GM19324 (cell line): ENCODE measurements around the gene RNF130.

ENCODE experiments used
- ATAC-seq: cut with Tn5 transposase; IDR thresholded peaks from one replicate; pipeline ENCODE4 v1.9.1; 2021; ENCODE audit warnings: mild to moderate bottlenecking, moderate library complexity; ENCODE audit not compliant: unreplicated experiment, low FRiP score

The RNF130 gene

GRCh38 chr5:179927824-179928223 lies 143.7 kb downstream of the RNF130 start:
- no peak for ATAC-seq

DNA sequence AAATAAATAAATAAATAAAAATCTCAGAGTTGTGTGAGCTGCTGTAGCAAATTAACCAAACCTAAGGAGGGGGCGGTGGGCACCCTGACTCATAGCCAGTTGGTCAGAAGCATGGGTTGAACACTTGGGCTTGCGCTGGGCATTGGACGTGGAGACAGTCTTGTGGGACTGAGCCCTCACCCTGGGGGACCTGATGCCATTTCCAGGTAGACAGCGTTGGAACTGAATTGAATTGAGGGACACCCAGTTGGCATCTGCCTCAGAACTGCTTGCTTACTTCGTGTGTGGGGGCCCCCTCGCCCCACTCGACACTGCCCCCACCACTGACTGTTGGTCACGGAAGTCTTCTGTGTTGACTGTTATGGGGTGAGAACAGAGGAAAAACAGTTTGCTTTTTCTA lies 144.9 kb downstream of the RNF130 start:
- ATAC-seq: no peak

DNA sequence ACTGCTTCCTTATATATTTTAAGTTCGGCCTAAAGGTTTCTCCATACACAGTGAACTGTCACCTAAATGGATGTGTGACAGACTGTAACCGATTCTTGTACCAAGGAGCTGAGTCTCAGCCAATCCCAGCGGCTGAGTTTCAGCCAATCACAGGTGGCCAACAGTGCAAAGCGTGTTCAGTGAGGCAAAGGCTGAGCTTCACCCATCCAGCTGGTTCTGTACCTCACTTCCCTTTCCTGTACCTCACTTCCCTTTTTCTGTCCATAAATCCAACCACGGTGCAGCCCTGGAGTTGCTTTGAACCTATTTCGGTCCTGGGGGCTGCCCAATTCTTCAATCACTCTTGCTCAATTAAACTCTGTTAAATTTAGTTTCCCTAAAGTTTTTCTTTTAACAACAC lies 148.1 kb downstream of the RNF130 start:
- ATAC-seq: no peak

DNA sequence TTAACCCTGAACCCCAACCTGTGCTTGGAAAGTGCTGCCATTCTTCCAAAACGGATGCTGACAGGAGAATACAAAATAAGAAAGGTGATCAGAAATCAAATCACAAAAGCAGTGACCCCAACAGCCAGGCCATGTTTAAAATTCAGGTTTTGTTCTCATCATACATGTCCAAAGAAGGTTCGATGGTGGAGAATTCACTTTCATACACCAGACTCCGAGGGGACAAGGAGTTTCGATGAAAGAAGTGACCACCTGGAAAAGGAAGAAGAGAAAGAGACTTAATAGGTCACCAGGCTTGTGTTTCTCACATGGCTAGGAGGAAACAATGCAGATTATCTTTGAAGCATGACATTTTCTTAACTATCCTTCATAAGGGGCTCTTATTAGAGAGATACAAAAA lies 151.4 kb downstream of the RNF130 start:
- ATAC-seq: no peak

DNA sequence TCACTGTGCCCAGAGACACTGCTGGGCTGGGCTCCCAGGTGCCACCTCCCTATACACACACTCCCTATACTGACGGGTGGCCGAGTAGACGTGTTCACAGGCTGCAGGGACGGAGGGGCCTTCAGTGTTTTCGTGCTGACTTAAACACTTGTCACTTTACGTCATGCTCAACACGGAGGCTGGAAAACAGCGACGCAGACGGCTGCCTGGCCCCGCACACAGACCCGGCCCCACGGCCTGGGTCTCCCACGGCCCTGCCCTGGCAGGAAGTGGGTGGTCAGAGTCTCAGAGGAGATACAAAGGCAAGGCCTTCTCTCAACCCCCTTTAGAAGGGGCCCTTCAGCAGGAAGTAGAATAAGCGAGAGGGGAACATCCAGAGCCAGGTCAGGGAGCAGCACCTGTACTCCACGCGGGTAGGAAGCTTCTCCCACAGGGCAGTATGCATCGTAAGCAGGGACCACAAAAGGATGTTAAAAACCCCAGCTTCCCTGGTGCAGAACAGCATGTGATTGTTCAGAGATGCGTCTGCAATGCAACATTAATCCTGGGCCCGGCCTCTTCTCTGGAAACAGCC lies 152.0 kb downstream of the RNF130 start:
- ATAC-seq: no peak

DNA sequence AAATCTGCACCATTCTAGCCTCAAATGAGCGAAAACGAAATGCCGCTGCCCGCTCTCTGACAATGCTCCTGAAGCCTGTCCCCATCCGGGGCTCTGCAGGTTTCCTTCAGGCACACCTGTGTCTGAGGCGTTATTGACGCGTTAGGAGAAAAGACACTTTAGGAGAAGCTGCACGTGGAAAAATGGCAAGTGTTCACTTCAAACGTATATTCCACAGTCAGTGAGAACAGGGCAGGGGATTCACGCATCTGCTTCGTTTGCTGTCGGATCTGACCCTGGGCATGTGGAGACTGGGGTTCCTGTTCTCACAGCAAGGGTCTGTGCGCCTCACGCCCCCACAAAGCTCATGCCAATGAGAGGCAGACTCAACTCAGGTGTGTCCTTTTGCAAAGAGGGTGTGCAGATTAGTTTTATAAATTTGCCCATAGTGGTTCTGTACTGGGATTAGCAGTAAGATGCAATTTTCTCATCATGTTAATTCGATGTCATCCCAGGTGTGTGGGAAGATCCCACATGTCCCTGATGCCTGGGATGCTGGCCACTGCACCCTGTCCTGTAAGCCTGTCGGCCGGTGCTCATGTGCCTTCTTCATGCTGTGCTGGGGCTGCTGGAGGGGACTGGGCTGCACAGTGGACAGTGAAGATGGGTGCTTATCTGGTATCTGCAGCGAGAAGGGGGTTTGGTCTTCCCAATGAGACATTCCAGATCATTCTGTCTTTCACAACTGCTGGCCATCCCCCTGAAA lies 152.6 kb downstream of the RNF130 start:
- ATAC-seq: no peak

DNA sequence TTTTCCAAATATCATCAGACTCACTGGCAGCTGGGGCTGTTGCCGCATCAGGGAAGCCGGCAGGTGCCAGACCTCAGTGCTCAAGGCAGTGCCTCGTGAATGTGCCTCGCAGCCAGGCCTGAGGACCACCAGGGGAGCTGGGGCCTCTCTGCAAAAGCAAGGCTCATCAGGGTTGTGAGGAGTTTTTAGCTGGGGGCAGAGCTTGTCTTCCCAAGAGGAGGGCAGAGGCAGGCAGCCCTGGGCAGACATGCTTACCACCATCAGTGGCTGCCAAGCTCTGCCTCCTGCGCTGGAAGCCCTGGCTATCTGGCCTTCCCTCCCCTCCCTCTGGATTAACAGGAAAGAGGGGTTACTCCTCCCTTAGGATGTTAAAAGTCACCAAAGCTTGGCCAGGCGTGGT lies 155.0 kb downstream of the RNF130 start:
- no peak for ATAC-seq

DNA sequence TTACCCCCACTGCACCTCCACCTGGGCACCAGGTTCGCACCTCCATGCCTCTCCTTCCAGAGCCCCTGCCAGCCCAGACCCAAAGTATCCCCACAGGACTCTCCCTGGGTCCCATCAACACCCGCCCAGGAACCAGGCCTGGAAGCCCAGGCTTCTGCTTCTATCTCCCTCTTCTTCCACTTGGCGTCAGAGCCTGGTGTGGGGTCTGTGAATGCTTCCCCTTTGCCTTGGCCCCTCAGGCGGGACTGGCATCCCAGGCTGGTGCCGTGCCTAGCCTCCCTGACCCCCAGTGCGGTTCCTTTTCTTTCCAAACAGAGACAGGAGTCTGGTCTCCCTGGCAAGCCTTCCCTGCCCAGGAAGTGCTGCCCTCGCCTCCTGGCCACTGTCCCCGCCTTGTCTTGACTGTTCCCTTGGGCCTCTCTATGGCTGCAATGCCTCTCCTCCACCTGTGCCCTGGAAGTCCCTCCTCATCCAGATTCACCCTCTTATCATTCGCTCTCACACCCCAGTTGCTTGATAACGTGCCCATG lies 156.1 kb downstream of the RNF130 start:
- ATAC-seq: no peak

GRCh38 chr5:179914032-179914755 lies 157.4 kb downstream of the RNF130 start:
- no peak for ATAC-seq

- ATAC-seq: no peak
Measured at GRCh38 chr5:179913461-179913860, 158.1 kb downstream of the RNF130 start.

DNA sequence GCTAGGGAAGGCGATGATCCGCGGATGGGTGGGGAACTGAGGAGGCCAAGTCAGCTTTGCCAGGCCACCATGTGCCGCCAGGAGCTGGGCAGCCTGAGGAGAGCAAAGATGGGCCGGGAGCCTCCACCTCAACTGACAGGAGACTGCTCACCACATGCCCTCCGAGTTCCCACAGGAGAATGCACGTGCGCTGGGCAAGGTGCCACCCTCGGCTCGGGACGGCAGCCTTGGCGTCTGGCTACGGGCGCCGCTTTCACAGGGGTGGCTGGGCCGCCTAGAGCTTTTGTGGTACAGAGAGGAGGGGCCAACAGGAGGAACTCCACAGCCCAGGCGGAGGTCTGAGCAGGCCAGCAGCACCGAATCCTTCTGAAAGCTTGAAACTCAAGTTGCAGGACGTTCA lies 158.6 kb downstream of the RNF130 start:
- ATAC-seq: no peak

- no peak for ATAC-seq
Measured at GRCh38 chr5:179912386-179912785, 159.2 kb downstream of the RNF130 start.

- no peak for ATAC-seq
Measured at GRCh38 chr5:179909224-179909623, 162.3 kb downstream of the RNF130 start.

GRCh38 chr5:179908528-179908927 lies 163.0 kb downstream of the RNF130 start:
- no peak for ATAC-seq

GRCh38 chr5:179907556-179908324 lies 163.8 kb downstream of the RNF130 start, which contains the start of gene TBC1D9B:
Gene TBC1D9B (minus strand): TSS chr5:179907897. CDS start chr5:179907821, 76 bp downstream.
- ATAC-seq: peak; percentile 91

- ATAC-seq: peak; percentile 6
Measured at GRCh38 chr5:179906795-179907555, 164.6 kb downstream of the RNF130 start.

GRCh38 chr5:179906294-179906794 lies 165.2 kb downstream of the RNF130 start:
- ATAC-seq: no peak

- ATAC-seq: no peak
Measured at GRCh38 chr5:179905161-179905560, 166.4 kb downstream of the RNF130 start.
